GM21526 (cell line): ENCODE data around the gene DIP2C.
"Not testable (repeated sequence)": the region's sequence is repeated elsewhere in the genome, so short reads cannot be mapped to it uniquely, and the experiment has no call there.

ENCODE experiments used
- ATAC-seq: cut with Tn5 transposase; IDR thresholded peaks from one replicate; pipeline ENCODE4 v1.9.1; 2021; ENCODE audit warnings: moderate library complexity; ENCODE audit not compliant: unreplicated experiment, low FRiP score

Gene DIP2C

DNA sequence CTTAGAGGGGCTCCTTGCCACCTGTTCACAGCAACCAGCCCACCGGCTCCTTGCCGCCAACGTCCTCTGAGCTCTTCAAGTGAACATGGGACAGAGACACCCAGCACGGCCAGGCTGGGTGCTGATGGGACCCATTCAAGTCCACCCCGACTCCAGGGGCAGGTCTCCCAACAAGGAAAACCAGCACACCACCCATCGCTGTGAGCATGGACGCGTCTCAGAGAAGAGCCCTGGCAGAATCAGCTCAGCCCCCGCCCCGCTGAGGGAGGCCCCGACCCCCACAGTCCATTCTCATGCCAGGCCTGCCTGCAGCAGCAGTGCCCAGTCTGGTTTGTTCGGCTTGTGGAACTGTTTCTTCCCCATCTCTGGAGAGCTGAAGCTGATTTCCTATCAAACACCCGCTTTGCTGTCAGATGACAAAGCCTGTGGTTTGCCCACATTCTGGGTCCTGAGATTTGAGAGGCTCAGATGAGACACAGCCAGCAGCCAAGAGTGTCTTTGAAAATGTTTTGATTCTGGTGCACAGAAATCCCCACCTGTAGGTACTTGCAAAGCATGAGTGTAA lies 337.6 kb downstream of the DIP2C start:
- no peak for ATAC-seq

DNA sequence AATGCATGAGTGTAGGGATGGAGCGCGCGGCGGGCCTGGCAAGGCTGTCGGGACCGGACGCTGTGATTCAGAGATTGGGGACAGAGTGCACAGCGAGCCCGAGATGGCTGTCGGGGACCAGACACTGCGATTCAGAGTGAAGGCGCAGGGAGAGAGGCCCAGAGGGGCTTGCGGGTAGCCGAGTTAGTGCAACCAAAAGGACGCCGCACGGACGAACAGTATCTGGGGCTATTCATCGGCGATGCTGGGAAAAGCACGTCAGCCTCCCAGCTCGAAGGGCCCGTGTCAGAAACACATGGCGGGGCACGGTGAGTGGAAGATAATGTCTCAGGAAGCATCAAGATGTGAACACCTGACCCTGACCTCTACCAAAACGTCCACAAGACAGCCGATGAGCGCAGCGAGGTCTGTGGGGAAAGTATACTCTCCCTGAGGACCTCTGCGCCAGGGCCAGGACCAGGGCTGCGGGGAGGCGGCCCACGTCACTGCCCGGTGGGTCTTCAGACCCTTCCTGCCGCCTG lies 338.4 kb downstream of the DIP2C start:
- ATAC-seq: no peak

DNA sequence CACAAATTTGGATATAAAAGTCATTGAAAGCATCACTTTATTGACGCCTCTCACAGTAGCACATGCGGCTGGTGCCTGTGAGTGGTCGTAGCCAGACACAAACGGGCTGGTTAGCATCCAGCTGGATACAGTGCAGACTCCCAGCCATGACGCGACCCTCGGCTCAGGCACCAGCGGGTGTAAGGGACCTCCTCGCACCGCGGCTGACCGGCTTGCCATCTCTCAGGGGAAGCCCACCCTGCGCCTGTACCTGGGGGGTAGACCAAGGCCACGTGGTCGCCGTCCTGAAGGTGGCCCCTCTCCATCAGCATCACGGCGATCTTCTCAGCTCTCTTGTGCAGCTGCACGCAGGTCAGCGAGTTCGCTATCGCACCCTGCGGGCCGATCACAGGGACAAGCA lies 340.4 kb downstream of the DIP2C start:
- no peak for ATAC-seq

DNA sequence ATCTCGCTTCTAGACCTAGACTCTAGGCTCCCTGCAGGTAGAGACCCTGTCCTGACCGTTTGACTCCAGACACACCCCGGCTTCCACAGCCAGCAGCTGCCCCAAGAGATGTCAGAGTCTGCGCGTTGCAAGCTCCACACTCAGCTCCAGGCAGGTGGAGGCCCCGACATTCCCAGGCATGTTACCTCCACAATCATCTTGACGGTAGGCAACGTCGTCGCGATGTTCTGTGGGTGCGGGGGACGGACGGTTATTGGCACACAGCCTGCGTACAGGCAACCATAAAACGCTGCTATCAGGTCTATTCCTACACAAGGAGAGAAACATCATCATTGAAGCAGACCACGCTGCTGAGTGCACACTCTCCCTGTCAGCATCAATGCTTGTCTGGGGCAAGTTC lies 341.0 kb downstream of the DIP2C start:
- no peak for ATAC-seq

DNA sequence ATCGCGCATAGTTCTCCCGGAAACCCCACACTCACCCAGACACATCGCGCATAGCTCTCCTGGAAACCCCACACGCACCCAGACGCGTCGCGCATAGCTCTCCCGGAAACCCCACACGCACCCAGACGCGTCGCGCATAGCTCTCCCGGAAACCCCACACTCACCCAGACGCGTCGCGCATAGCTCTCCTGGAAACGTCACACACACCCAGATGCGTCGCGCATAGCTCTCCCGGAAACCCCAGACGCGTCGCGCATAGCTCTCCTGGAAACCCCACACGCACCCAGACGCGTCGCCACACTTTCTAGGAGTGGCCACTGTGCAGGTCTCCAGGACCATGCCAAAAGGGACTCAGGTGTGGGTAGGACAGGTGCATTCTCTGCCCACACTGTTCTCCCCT lies 341.7 kb downstream of the DIP2C start:
- not testable (repeated sequence) for ATAC-seq

DNA sequence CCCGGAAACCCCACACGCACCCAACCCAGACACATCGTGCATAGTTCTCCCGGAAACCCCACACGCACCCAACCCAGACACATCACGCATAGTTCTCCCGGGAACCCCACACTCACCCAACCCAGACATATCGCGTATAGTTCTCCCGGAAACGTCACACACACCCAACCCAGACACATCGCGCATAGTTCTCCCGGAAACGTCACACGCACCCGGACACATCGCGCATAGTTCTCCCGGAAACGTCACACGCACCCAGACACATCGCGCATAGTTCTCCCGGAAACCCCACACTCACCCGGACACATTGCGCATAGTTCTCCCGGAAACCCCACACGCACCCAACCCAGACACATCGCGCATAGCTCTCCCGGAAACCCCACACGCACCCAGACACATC lies 342.3 kb downstream of the DIP2C start:
- not testable (repeated sequence) for ATAC-seq

DNA sequence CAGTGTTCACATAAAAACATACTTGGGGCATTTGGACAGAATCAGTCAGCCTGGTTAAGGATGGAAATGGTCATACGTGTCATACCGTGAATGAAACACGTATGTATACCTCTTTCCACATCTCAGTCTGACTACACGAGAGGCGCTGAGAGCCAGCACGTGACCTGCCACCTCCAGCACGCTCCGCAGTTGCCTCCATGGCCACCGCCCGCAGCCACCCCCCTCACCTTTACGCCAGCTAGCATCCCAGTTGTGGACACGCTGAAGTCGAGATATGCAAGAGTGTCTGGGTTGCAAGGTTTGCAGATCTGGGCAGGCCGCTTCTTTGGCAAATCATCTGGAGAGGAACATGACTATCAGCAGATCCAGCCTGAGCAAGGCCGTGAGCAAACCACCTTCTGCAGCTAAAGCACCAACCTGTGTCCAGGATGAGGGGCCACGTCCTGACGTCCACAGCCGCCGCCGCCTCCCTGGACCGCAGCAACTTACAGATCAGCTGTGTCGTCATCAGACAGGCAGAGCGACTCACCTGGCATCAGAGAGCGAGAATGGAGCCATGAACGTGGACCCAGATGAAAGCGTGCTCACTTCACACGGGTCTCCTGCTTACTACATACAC lies 344.8 kb downstream of the DIP2C start:
- ATAC-seq: no peak

DNA sequence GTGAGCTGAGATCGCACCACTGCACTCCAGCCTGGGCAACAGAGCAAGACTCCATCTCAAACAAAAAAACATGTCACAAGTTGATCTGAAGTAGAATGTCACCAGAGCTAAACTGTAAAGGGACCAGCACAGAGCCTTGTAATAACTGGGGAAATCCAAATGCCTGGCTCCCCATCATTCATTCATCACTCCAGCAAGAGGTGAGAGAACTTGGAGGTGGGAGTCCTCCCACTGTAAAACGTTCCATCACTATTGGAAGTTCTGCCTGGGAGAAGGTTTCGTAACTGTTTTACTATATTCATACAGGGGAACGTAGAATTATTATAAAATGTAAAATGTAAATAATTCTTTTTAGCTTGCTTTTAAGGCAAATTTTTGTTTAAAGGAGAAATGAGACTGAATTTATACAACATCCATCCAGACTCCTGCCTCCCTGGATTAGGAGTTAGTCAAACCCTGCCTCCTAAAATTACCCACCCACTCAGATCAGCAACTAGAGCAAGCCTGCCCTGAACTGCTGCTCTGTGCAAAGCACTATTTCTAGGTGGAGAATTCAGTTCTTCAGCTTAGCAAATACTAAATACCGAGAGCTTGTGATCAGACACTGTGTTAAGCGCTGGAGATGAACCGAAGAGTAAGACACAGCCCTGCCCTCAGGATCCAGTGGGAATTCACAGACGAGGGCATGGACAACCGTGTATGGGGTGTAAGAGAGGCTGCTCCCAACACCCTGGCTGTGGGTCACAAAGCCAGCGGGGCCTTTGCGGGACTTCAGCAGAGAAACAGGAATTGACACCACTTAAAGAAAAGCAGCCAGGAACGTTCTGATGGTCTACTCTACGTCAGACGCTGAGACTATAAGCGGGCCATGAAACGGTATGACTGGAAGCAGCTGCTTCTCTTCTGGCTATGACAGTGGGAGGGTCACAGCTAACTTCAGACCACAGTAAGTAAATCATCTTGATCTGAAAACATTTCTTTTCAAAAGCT lies 345.9 kb downstream of the DIP2C start:
- no peak for ATAC-seq

DNA sequence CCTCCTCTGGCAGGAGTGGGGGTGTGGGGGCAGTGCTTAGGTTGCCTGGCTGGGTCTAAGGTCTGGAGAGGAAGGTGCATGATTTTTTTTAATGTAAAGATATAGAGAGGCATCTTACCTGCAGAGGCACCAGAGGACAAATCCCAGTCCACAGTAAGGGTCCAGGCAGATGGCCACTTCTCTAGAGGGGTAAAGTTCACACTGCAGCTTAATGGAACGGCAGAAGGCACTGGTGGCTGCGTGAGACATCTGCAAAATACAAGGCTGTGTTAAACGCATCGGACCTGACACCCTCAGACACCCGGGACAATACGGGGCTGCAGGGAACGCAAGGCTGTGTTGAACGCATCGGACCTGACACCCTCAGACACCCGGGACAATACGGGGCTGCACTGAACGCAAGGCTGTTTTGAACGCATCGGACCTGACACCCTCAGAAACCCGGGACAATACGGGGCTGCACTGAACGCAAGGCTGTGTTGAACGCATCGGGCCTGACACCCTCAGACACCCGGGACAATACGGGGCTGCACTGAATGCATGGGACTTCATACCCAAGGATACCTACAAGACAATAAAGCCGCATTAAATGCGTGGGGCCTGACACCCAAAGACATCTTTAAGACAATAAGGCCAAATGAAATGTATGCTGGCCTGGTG lies 348.3 kb downstream of the DIP2C start:
- ATAC-seq: no peak

DNA sequence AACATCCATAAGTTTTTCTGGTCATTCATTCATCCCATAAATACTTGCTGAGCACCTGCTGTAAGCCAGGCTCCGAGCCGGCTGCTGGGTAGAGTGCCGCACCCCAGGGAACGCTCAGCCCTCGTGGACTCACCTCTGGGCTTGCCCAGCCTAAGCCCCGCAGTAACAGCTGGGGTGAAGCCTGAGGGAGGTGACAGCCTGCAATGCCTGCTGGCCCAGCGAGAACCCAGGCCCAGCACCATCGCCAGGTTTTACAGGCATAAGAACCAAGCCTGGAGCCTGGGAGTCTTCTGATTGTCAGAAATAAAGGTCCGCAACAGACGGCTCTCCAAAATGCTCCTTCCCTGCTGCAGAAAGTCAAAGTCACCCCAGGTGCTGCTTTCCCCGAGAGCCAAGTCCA lies 348.8 kb downstream of the DIP2C start:
- ATAC-seq: no peak

DNA sequence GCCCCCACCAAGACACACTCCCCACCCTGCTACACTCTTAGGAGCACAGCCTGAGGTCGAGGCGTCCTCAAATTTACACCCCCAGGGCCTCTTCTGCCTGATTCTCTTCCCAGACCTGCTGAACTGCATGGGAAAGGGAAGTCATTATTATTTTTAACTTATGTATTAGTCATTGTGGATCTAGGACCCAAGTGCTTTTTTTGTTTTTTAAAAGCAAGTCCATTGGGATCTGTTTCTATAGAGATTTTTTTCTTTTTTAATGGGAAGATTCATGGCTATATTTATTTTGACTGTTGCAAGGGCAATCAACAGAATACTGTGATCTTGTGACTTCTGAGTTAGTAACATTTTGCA lies 350.5 kb downstream of the DIP2C start:
- no peak for ATAC-seq

DNA sequence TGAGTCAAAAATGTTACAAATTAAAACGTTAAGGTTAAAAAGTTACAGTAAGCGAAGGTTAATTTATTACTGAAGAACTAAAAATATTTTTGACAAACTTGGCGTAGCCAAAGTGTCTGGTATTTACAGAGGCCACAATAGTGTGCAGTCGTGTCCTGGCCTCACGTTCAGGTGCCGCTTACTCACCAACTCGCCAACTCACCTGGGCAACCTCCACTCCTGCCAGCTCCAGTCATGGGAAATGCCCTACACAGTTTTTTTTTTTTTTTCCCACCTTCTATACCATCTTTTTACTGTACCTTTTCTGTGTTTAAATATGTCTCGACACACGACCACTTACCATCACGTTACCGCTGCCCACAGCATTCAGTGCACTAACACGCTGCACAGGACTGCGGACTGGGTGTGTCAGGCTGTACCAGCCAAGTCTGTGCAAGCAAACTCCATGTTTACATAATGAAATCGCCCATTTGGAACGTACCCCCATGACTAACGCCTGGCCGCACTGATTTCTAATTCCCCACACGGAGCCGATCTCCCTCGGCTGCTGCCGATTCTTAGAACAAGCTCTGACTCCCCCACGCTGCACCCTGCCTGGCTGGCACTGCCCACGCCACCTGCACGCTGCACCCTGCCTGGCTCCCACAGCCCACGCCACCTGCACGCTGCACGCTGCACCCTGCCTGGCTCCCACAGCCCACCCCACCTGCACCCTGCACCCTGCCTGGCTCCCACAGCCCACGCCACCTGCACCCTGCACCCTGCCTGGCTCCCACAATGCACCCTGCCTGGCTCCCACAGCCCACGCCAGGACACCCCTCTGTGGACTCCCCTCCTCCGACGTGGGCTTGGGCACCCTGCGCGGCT lies 351.1 kb downstream of the DIP2C start:
- ATAC-seq: no peak

DNA sequence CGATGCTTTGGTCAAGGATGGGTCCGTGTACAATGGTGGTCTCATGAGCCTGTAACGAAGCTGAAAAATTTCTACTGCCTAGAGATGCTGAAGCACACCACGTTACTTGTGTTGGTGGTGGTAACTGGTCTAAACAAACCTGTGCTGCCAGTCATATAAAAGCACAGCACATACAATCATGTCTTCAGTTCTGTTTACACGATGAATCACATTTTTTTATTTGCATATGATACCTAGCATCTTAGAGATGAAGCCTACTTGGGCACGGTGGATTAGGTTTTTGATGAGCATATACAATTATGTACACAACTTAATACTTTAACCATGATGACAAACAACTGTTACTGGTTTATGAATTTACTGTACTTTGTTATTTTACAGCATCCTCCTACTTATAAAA lies 353.2 kb downstream of the DIP2C start:
- no peak for ATAC-seq

DNA sequence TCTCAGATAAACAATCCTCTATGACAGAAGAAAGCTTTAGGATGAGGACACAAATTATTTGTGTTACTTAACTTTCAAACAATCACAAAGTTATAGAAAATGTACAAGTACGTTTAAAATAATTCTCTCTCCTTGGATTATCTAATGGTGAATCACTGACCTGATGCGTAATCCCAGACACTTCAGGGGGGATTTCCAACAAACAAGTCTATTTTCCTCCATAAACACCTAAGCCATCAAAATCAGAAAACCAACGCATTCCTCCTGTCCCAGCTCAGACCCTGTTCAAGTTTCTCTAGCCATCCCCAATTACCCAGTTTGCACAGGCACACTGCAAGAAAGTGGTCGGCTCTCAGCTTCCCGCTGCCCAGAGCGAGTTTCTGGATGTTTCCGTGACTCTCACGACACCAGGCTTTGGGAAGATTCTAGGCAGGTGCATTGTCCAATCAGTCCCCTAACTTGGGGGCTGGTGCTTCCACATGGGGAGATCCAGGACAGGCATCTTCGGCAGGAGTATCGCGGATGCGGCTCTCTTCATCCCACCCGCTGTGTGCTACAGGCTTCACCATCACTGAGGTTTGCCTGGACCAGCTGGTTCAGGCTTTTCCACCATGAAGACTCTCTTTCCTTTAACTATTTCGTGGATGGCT lies 354.2 kb downstream of the DIP2C start:
- no peak for ATAC-seq

DNA sequence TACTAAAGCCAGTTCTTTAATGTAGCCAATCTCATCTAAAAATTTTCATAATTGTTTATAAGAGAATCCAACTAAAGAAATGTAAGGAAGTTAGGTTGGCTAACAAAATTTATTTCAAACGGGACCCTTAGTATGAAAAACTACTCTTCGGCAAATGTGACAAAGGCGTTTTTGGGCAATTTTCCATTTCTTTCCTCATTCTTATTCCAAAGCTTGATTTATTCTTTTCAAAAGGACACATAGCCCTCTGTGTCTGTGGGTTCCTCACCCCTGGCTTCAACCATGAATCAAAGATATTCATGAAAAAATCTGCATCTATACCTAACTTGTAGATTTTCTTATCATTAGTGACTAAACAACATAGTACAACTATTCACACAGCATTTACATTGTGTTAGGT lies 358.3 kb downstream of the DIP2C start:
- no peak for ATAC-seq

DNA sequence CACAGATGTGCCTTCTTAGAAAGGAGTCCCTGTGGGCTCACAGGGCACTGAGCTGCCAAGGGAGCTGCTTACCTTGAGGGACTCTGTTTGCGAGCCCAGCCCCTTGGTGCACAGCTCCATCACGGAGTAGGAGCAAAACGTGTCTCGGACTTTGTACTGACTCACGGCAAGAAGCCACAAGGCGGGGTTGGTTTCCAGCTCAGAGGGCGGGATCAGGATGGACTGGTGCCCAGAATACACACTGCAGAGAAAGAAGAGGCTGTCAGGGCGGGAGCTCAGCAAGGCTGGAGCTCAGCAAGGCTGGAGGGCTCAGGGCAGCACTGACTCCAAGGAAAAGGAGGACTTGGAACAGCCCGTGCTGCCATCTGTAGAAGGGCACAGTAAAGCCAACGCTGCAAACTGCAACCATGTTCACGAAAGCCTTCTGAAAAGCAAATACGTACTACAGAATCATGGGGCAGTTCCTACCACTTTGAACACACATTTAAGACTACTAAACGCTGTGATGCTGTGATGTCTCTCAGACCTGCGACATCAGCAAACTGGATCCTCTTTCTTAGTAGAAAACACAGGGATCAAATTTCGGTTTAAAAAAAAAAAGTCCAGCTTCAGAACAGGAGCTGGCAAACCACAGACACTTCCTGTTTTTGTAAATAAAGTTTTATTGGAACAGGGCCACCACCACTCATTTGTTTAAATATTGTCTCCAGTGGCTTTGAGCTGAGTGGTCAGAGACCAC lies 359.9 kb downstream of the DIP2C start:
- ATAC-seq: peak; percentile 41

DNA sequence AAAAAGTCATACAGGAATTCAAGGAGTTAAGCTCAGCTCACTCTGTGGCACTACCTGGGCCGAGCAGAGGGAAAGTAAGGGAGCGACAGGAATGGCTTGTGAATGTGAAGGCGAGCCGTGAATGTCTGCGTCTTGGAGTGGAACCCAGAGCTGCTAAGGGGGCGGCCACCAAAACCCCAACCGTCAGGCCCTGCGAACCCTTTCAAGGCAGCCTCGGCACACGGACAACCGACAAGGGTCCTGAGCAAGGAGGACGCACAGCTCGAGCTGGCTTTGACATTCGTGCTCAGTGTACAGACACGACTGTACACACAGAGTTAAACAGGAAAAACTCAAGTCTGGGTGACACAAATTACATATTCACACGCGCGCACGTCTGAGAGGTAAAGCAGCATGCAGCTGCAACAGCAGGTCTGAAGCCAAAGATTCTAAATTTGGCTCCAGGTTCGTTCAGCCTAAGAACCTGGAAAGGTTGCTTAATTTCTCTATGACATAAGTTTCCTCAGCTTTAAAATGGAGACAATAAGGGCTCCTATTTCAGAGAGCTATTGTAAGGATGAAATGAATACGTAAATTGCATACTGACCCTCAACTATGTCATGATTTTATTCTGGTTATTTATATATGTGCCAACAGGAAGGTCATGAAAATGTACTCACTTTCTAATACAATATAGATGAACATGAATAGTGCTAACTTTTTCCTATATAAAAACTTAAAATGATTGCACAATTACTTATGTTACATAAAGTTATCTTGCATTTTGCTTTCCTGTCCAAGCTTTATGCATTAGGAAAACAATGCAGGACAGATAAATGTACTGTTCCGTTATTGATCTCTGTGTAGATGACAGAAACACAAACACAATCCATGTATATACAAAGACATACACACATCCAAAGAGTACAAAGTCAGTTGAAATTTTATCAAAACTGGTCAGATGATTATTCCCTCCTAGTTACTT lies 361.3 kb downstream of the DIP2C start:
- ATAC-seq: no peak
